Measurements from ENCODE around the gene SLC5A2. TPM values are rescaled to one million over a fixed set of nuclear protein-coding genes. Genes with fewer than 3 reads are reported as not detected.
A peak's percentile ranks its signal among the peaks of the same experiment; 100 is the strongest.
"Not testable (repeated sequence)": the region's sequence is repeated elsewhere in the genome, so short reads cannot be mapped to it uniquely, and the experiment has no call there.

Gene SLC5A2
- total RNA-seq, 1 donor from 2014 or later: not detected

GRCh38 chr16:31507617-31507928 lies 24.6 kb downstream of the SLC5A2 start:
- DNase-seq (ENCODE audit: missing footprints) (no peak), ATAC-seq (no peak)
- intact Hi-C loops (cut with DNase I): loop anchor here (5.0 kb wide), 1 partner anchor 45 kb away; no protein-coding TSS in a partner anchor

DNA sequence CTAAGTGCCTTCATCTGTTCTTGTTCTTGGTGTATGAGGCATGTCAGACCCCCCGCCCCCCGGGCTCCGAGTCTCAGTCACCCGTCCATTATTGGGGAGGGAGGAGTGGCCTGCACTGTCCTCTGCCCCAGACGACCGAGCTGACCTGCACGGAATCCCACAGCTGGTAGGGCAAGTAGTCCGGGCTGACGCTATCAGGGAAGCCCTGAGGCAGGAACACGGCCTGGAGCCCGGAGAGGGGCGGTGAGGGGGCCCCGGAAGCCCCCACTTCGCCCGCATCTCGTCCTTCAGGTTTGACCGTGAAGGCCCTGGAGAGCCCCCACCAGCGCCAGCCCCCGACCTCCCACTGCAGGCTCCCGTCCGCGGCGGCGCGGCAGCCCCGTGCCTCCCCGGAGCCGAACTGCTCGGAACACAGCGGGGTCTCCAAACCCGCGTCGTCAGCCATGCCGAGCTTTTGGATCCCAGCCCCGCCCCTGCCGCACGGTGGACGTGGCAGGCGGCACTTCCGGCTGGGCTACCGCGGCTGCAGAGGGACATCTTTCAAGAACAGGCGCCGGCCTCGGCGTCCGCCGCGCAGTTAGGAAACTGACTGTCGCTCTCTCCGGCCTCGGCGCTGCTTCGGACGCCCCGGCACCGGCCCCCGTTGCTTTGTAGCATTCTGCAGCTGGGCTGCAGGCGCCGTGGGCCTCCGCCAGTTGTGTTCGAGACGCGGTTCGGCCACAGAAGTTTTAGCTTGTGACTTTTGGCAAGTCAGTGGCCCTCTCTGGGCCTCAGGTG lies 25.2 kb downstream of the SLC5A2 start, which contains the start of gene RUSF1:
Gene RUSF1 (minus strand): TSS at position 463 of the 777 bp plus-strand sequence. CDS start 18 bp downstream, at position 445.
- intact Hi-C loops (cut with DNase I): loop anchor here (5.0 kb wide), 1 partner anchor 46 kb away; no protein-coding TSS in a partner anchor
- DNase-seq (ENCODE audit: missing footprints) (peak; percentile 97), ATAC-seq (peak; percentile 96)

GRCh38 chr16:31508706-31509195 lies 25.8 kb downstream of the SLC5A2 start:
- DNase-seq (ENCODE audit: missing footprints): no peak
- intact Hi-C loops (cut with DNase I): loop anchor here (5.0 kb wide), 1 partner anchor 46 kb away; no protein-coding TSS in a partner anchor
- peak; percentile 24 for ATAC-seq

DNA sequence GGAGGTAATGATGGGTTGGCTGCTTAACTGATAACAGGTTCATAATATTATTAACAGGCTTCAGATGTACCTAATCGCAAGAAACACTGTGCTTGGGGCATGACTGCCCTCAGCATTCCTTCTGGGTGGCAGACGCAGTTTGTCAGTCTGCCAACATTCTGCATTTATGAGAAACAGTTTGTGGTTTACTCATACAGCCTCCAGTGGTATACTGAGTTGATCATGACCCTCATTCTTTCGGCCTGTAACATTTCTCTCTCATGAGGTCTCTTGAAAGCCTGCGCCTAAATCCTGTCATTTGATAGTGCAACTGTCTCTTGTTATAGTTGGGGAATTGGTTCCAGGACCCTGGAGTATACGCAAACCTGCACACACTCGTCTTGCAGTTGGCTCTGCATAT lies 30.2 kb downstream of the SLC5A2 start:
- no peak for ATAC-seq
- DNase-seq (ENCODE audit: missing footprints): no peak
- intact Hi-C loops (cut with DNase I): no loop called here

DNA sequence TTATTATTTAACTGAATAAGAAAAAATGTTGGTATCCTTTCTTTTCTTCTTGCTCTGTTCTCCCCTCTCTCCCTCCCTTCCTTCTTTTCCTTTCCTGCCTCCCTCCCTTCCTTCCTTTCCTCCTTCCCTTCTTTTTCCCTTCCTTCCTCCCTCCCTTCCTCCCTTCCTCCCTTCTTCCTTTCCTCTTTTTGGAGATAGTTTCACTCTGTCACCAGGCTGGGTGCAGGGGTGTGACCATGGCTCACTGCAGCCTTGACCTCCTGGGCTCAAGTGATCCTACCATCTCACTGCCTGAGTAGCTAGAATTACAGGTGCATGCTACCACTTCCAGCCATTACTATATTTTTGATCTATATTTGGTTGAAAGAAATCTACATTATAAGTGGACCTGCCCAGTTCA lies 31.0 kb downstream of the SLC5A2 start:
- intact Hi-C loops (cut with DNase I): no loop called here
- no peak for DNase-seq (ENCODE audit: missing footprints)
- ATAC-seq: no peak

- DNase-seq (ENCODE audit: missing footprints): no peak
- no peak for ATAC-seq
- intact Hi-C loops (cut with DNase I): no loop called here
Measured at GRCh38 chr16:31517800-31518402, 35.0 kb downstream of the SLC5A2 start.

- intact Hi-C loops (cut with DNase I): no loop called here
- ATAC-seq (no peak), DNase-seq (ENCODE audit: missing footprints) (no peak)
Measured at GRCh38 chr16:31519759-31520431, 37.0 kb downstream of the SLC5A2 start.

- ATAC-seq (no peak), DNase-seq (ENCODE audit: missing footprints) (no peak)
- intact Hi-C loops (cut with DNase I): no loop called here
Measured at GRCh38 chr16:31521368-31521767, 38.4 kb downstream of the SLC5A2 start.

GRCh38 chr16:31522071-31522470 lies 39.1 kb downstream of the SLC5A2 start:
- intact Hi-C loops (cut with DNase I): no loop called here
- no peak for ATAC-seq

DNA sequence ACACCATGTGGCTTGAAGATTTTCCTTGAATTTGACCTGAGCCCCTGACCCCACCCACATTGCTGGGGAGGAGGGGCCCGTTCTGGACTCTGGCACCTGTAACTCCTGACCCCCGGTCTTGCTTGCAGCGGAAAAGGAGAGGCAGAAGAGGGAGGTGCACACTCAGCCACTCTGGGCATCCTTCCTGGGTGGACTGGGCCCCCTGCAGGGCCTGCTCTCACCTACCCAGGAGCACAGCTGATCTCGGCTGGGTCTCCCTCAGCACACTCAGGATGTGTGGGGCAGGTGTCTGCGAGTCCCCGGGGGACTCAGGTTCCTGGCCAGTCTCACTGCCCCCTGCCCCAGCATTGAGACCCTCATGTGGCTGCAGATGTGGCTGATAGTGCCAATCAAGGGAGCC lies 40.8 kb downstream of the SLC5A2 start:
- intact Hi-C loops (cut with DNase I); ATAC-seq: not testable (repeated sequence)

More at GRCh38 chr16:31522071-31522470, 39.1 kb downstream of the SLC5A2 start:
- DNase-seq (ENCODE audit: missing footprints): no peak

DNA sequence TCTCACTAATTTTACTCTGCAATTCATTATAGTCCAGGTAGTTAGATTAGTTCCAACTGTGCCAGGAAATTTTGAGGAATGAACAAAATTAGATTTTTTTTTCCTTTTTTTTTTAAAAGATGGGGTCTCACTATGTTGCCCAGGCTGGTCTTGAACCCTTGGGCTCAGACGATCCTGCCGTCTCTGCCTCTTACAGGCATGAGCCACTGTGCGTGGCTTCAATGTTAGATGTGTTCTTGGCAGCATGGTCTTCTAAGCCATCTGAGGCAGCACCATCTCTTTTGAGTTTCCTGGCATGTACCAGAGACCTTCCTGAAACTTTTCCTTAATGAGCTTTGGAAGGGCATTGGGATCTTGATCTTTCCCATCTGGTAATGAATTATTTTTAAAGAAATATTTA lies 42.2 kb downstream of the SLC5A2 start:
- intact Hi-C loops (cut with DNase I): no loop called here

More for the DNA sequence above, 40.8 kb downstream of the SLC5A2 start:
- not testable (repeated sequence) for DNase-seq (ENCODE audit: missing footprints)

DNA sequence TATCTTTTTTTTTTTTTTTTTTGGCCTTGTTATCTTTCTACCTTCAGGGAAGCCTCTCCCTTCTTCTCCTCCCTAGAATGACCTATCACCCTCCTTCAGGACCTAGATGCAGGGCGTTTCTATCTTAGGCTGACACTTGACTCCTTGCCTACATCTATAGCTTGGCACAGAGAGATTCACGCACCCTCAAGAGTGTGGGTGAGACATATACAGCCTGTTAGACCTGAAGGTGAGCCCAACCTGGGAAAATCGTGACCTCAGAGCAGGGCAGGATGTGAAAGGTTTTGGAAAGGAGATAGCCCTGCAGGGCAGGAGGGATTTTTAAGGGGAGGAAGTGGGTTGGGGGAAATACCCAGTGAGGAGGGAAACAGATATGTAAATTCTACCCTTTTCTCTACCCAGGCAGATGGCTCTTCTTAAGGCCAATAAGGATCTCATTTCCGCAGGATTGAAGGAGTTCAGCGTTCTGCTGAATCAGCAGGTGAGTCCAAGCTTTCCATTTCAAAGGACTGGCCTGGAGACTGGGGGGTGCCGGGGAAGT lies 44.9 kb downstream of the SLC5A2 start, which contains the start of gene AHSP:
Gene AHSP (plus strand): TSS at position 167 of the 541 bp plus-strand sequence. CDS start 240 bp downstream, at position 407.
- intact Hi-C loops (cut with DNase I): no loop called here

More for the DNA sequence above, 42.2 kb downstream of the SLC5A2 start:
- no peak for ATAC-seq
- DNase-seq (ENCODE audit: missing footprints): no peak

GRCh38 chr16:31528523-31529107 lies 45.7 kb downstream of the SLC5A2 start:
- ATAC-seq (no peak), DNase-seq (ENCODE audit: missing footprints) (no peak)
- intact Hi-C loops (cut with DNase I): no loop called here

More for the DNA sequence above, 44.9 kb downstream of the SLC5A2 start, which contains the start of gene AHSP:
- no peak for DNase-seq (ENCODE audit: missing footprints)
- ATAC-seq: no peak

DNA sequence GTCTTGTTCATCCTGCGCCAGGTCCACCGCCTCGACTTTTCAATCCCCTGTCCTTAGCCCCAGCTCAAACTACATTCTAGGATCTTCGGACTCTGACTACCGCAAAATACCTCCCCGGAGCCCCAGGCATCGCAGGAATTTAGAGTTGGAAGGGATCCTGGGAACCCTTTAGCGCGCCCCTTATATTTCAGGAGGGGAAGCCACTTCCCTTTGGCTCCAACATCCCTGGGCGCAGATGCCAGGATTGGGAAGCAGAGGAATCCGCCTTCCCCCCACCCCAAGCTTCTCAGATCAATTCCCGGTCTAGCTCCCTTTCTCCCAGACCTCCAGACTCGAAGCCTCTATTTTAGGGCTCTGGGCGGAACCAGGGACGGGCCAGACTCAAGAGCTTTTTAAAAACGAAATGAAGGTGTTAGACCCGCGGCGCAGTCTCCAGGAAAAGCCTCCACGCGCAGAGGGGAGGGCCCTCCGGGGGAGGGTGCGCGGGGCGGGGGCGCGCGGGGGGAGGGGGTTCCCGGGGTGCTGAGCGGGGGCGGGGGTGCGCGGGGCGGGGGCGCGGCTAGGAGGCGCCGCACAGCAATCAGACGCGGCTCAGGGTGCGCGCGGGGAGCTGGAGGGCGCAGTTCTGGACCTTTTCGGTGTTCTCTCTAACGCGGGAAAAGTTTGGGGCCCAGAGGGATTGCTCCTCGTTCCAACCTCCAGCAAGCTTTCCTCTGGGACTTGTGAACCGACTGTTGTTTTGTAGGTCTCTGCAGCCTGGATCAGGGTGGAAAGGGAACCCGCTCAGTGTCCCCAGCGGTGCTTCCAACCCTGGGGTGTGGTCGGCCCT lies 46.4 kb downstream of the SLC5A2 start:
- ATAC-seq (no peak), DNase-seq (ENCODE audit: missing footprints) (no peak)
- intact Hi-C loops (cut with DNase I): no loop called here

GRCh38 chr16:31529937-31530312 lies 47.0 kb downstream of the SLC5A2 start:
- no peak for ATAC-seq
- intact Hi-C loops (cut with DNase I): no loop called here
- no peak for DNase-seq (ENCODE audit: missing footprints)

DNA sequence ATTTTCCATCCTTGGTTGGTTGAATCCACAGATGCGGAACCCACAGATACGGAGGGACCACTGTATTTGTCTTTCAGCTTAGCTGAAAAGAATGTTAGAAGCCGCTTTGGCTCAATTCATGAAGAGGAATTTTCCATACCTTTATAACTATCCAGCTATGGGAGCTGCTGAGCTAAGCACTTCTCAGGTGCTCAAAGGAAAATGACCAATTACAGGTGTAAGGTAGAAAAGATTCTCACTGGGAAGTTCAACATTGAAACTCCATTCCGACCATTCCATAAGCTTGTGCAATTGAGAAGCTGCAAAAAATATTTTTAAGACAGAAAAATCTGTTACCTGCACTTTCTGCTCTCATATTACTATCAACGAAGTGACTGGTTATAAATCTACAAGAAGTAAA lies 47.5 kb downstream of the SLC5A2 start:
- intact Hi-C loops (cut with DNase I): no loop called here
- DNase-seq (ENCODE audit: missing footprints): no peak
- ATAC-seq: no peak

DNA sequence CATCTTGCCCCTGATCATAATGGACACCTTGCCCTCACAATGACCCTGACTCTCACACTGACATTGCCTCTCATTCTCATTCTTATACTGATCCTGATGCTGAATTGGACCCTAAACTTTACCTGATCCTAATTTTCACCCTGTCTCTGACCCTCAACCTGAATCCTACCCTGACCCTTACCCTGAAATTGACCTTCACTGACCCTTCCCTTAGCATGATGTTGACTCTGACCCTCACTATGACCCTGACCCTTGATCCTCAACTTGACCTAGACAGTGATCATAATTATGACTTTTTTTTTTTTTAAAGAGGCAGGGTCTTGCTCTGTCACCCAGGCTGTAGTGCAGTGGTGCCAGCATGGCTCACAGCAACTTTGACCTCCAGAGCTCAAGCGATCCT lies 48.2 kb downstream of the SLC5A2 start:
- intact Hi-C loops (cut with DNase I): no loop called here
- DNase-seq (ENCODE audit: missing footprints) (no peak), ATAC-seq (no peak)

DNA sequence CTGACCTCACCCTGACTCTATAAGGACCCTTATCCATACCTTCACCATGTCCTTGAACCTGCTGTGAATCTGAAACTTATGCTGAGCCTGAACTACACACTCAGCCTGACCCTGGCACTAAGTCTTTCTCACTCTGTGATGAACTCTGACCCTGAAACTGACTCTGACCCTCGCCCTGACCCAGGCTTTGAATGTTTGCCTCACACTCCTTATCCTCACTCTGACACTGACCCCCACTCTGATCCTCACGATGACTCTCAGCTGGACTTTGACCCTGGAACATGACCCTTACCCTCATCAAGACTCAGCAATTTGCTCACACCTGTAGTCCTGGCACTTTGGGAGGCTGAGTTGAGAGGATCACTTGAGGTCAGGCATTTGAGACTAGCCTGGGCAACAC lies 49.2 kb downstream of the SLC5A2 start:
- DNase-seq (ENCODE audit: missing footprints): no peak
- ATAC-seq: no peak
- intact Hi-C loops (cut with DNase I): no loop called here
